Measurements from ENCODE around the gene ADA. TPM values are rescaled to one million over a fixed set of nuclear protein-coding genes. Genes with fewer than 3 reads are reported as not detected.

The ADA gene
- total and polyA plus RNA-seq, 9 of the 15 experiments (the other 6 are each of a cell fraction or from before 2014, with no cell fraction given): 2.4 to 26.1 (median 5.3) TPM

DNA sequence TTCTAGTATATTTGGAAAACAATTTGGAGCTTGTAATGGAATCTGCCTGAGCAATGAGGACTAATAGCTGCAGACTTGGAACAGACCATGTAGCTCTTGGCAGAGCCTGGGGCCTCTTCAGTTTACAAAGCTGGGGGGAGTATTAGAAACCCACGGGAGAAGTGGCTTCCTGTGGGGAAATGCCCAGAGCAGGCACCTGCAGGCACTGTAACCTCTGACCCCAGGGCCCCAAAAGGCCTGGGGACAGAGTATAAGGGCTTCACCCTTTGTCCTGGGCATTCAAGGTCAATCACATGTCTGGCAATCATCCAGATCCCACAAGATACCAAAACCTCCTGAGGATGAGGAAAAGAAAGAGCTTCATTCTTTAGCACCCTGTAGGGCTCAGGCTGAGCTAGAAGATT lies 49.7 kb downstream of the ADA start (continued):
- TF ChIP-seq BMI1 (IDR thresholded peaks at IDR 0.05; ENCODE audit: low read length) (no peak), NR2C1 (IDR thresholded peaks at IDR 0.05) (no peak), NR2C1 (tag; IDR thresholded peaks at IDR 0.05) (peak; percentile 54; the same call in 1 of the 2 replicates), SREBF1 (IDR thresholded peaks at IDR 0.05; ENCODE audit: borderline replicate concordance, low read depth, low read length) (no peak), KDM4B (IDR thresholded peaks at IDR 0.05; ENCODE audit: borderline replicate concordance in 2 of 2, low read depth in 1 of 2) (no peak), MCM3 (IDR thresholded peaks at IDR 0.05) (no peak)
- TF ChIP-seq, protein P1, sequence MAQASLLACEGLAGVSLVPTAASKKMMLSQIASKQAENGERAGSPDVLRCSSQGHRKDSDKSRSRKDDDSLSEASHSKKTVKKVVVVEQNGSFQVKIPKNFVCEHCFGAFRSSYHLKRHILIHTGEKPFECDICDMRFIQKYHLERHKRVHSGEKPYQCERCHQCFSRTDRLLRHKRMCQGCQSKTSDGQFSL (CRISPR knock-in tag; IDR thresholded peaks at IDR 0.05): no peak
- TF ChIP-seq, protein P1 (tag; IDR thresholded peaks at IDR 0.05): no peak
- TF ChIP-seq, protein P2, sequence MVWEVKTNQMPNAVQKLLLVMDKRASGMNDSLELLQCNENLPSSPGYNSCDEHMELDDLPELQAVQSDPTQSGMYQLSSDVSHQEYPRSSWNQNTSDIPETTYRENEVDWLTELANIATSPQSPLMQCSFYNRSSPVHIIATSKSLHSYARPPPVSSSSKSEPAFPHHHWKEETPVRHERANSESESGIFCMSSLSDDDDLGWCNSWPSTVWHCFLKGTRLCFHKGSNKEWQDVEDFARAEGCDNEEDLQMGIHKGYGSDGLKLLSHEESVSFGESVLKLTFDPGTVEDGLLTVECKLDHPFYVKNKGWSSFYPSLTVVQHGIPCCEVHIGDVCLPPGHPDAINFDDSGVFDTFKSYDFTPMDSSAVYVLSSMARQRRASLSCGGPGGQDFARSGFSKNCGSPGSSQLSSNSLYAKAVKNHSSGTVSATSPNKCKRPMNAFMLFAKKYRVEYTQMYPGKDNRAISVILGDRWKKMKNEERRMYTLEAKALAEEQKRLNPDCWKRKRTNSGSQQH (CRISPR knock-in tag; IDR thresholded peaks at IDR 0.05): no peak

DNA sequence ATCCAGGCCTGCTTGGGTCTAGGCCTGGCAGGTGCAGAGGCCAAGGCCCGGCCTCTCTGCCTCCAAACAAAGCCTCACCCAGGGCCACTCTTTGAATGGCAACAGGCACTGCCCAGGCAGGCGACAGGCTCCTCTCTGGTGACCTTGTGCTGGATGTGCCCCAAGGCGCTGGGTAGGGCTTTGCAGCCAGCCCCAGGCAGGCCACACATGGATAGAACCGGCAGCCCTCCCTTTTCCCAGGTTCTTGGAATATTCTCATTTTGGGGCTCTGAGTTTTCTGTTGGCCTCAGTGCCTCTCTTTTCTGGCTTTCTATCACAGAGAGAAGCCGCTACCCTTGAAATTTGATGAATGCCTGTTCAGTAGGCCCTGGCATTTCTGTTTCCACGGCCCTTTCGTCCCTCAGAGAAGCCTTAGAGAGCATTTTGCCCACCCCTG lies 50.2 kb downstream of the ADA start:
- no peaks in the 10 kb centered on the region for H3K36me3 ChIP-seq (ENCODE audit: control insufficient read depth, insufficient read depth, low read length)
- ChIA-PET POLR2A (no interaction called here), CTCF (ENCODE audit: low intra/inter-chr PET ratio) (no interaction called here)
- H3K4me3 ChIP-seq: no peak overlapping the region
- no peak overlapping the region for H3K4me2 ChIP-seq (ENCODE audit: insufficient read depth, low read length)
- intact Hi-C loops (cut with micrococcal nuclease) (no loop called here), in situ Hi-C loops (cut with MboI) (loop anchor here (10.0 kb wide), 1 partner anchor 386 kb away; the partner anchor contains the start of gene OSER1)
- no peak for DNase-seq (ENCODE audit: extremely low read depth in 1 of 4, low spot score in 3 of 4)
- H3K9me1 ChIP-seq (ENCODE audit: control insufficient read depth, insufficient read depth, low read length): no peaks in the 10 kb centered on the region
- H2AFZ ChIP-seq (ENCODE audit: low read depth, low read length): no peak overlapping the region
- no TSS peak for BruUV-seq (replicated peaks)
- H3K27me3 ChIP-seq (ENCODE audit: control insufficient read depth in 2 of 2, insufficient read depth in 2 of 2, low read length in 2 of 2): no peaks in the 10 kb centered on the region
- no peak for ATAC-seq
- H3K9me3 ChIP-seq (replicated peaks; ENCODE audit: control insufficient read depth, insufficient read depth, low read depth, low read length): no peaks in the 10 kb centered on the region
- no peaks in the 10 kb centered on the region for H3K79me2 ChIP-seq (ENCODE audit: control insufficient read depth, insufficient read depth, low read length)
- H3K9ac ChIP-seq (ENCODE audit: insufficient read depth in 1 of 2, low read depth in 2 of 2, low read length in 2 of 2): no peak overlapping the region
- FAIRE-seq: no peak
- no peaks in the 10 kb centered on the region for H4K20me1 ChIP-seq (replicated peaks; ENCODE audit: control insufficient read depth, insufficient read depth, low read length)
- peaks cover 0 to 8% of the 10 kb centered on the region in 2 experiments; a peak in 3 of 5 replicates for H3K4me1 ChIP-seq (replicated peaks in 1 of 2; ENCODE audit: control insufficient read depth in 2 of 2, insufficient read depth in 2 of 2, low read length in 2 of 2)
- WGBS (ENCODE audit: insufficient coverage, low coverage, missing lambda C conversion rate): 51% methylated on average over 5 of the region's 7 CpGs
- no peak overlapping the region for H3K27ac ChIP-seq (ENCODE audit: extremely low read depth, low read depth, low read length)
- TF ChIP-seq TAL1 (IDR thresholded peaks at IDR 0.05) (no peak), ZNF717 (CRISPR knock-in tag; IDR thresholded peaks at IDR 0.05) (no peak), LEF1 (IDR thresholded peaks at IDR 0.05) (no peak), TAF1 (IDR thresholded peaks at IDR 0.05; ENCODE audit: control insufficient read depth, extremely low read depth, insufficient read depth, low read length, severe bottlenecking) (no peak), HDGF (IDR thresholded peaks at IDR 0.05) (no peak), ZNF12 (CRISPR knock-in tag; IDR thresholded peaks at IDR 0.05) (no peak), TAF15 (IDR thresholded peaks at IDR 0.05; ENCODE audit: low read depth, low read length) (no peak), FOSL1 (tag; conservative IDR thresholded peaks at IDR 0.05) (no peak), NR4A1 (CRISPR knock-in tag; IDR thresholded peaks at IDR 0.05) (no peak), NR4A1 (tag; IDR thresholded peaks at IDR 0.05) (no peak), KDM5B (IDR thresholded peaks at IDR 0.05; ENCODE audit: insufficient replicate concordance, low read depth, low read length) (no peak)
- TF ChIP-seq, protein P3, sequence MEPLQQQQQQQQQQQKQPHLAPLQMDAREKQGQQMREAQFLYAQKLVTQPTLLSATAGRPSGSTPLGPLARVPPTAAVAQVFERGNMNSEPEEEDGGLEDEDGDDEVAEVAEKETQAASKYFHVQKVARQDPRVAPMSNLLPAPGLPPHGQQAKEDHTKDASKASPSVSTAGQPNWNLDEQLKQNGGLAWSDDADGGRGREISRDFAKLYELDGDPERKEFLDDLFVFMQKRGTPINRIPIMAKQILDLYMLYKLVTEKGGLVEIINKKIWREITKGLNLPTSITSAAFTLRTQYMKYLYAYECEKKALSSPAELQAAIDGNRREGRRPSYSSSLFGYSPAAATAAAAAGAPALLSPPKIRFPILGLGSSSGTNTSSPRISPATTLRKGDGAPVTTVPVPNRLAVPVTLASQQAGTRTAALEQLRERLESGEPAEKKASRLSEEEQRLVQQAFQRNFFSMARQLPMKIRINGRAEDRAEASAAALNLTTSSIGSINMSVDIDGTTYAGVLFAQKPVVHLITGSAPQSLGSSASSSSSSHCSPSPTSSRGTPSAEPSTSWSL (CRISPR knock-in tag; IDR thresholded peaks at IDR 0.05; ENCODE audit: borderline replicate concordance): no peak
